Measurements from ENCODE around the gene BANP. TPM values are rescaled to one million over a fixed set of nuclear protein-coding genes. Genes with fewer than 3 reads are reported as not detected.

The BANP gene
- total and polyA plus RNA-seq, 4 donors, result 10.3 to 56.6 (median 20.1) TPM

DNA sequence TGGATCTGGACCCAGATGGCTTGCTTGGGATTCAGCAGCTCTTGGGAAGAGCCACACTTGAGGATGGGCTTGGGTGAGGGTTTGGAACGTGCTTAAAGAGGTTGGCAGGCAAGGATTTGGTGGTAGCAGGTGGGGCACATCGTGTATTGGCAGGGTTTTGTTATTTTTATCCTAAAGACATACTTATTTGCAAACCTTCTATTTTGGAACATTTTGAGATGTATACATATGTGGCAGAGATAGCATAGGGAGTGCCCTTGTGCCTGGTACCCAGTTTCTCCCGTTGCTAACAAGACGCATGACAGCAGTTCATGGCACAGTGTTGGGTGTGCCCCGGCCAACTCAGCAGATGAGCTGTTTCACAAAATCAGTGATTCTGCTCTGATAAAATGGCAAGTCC is 9.1 kb downstream of the BANP start:
- TF ChIP-seq, protein P1, sequence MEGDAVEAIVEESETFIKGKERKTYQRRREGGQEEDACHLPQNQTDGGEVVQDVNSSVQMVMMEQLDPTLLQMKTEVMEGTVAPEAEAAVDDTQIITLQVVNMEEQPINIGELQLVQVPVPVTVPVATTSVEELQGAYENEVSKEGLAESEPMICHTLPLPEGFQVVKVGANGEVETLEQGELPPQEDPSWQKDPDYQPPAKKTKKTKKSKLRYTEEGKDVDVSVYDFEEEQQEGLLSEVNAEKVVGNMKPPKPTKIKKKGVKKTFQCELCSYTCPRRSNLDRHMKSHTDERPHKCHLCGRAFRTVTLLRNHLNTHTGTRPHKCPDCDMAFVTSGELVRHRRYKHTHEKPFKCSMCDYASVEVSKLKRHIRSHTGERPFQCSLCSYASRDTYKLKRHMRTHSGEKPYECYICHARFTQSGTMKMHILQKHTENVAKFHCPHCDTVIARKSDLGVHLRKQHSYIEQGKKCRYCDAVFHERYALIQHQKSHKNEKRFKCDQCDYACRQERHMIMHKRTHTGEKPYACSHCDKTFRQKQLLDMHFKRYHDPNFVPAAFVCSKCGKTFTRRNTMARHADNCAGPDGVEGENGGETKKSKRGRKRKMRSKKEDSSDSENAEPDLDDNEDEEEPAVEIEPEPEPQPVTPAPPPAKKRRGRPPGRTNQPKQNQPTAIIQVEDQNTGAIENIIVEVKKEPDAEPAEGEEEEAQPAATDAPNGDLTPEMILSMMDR (IDR thresholded peaks at IDR 0.05; ENCODE audit: control extremely low read depth, extremely low read depth), result no peak
- Histone ChIP-seq H3K4me1 (ENCODE audit: control insufficient read depth in 5 of 5, insufficient read depth in 5 of 5, low read length in 5 of 5) (peaks cover 15 to 50% (median 24%) of the 10 kb centered on the region in 5 donors), H3K9ac (ENCODE audit: insufficient read depth in 1 of 2, low read length in 2 of 2) (no peak overlapping the region), H3K4me3 (no peak overlapping the region), H3K9me3 (ENCODE audit: control insufficient read depth in 4 of 4, insufficient read depth in 3 of 4, low read length in 3 of 4) (no peaks in the 10 kb centered on the region), H3K27ac (ENCODE audit: low read depth in 1 of 2, low read length in 1 of 2) (no peak overlapping the region), H3K27me3 (ENCODE audit: control insufficient read depth in 3 of 3, insufficient read depth in 3 of 3, low read length in 2 of 3) (no peaks in the 10 kb centered on the region), H3K36me3 (ENCODE audit: control insufficient read depth in 4 of 4, insufficient read depth in 4 of 4, low read length in 4 of 4) (peaks cover 0 to 6% (median 3%) of the 10 kb centered on the region in 4 donors)
- WGBS, 2 donors, result 85 to 89% methylated on average over 5 of the region's 5 CpGs
- DNase-seq (no peak), ATAC-seq (ENCODE audit: insufficient read depth, low FRiP score) (no peak)

DNA sequence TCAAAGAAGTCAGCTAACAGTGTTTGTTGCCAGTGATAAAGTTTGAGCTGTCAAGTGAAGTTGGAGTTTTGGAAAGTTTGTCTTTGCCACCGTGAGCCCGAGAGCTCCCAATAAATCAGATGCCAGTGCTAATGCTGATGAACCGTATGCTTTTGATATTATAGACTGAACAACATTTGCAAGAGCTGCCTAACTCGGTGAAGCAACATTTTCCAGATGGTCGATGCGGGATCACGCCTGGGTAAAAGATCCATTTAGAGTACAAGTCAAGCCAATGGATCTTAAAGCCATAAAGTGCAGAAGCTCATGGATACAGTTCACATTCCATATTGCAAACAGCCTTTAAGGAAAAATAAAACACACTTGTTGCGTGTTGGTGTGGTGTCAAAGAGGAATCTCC is 9.6 kb downstream of the BANP start:
- Histone ChIP-seq H3K27me3 (ENCODE audit: control insufficient read depth in 3 of 3, insufficient read depth in 3 of 3, low read length in 2 of 3) (no peaks in the 10 kb centered on the region), H3K36me3 (ENCODE audit: control insufficient read depth in 4 of 4, insufficient read depth in 4 of 4, low read length in 4 of 4) (peaks cover 0 to 6% (median 3%) of the 10 kb centered on the region in 4 donors), H3K4me3 (no peak overlapping the region), H3K4me1 (ENCODE audit: control insufficient read depth in 5 of 5, insufficient read depth in 5 of 5, low read length in 5 of 5) (peaks cover 13 to 50% (median 25%) of the 10 kb centered on the region in 5 donors), H3K9ac (ENCODE audit: insufficient read depth in 1 of 2, low read length in 2 of 2) (no peak overlapping the region), H3K9me3 (ENCODE audit: control insufficient read depth in 4 of 4, insufficient read depth in 3 of 4, low read length in 3 of 4) (no peaks in the 10 kb centered on the region), H3K27ac (ENCODE audit: low read depth in 1 of 2, low read length in 1 of 2) (no peak overlapping the region)
- 84 to 87% methylated on average over 8 of the region's 8 CpGs for WGBS, 2 donors
- ATAC-seq (ENCODE audit: insufficient read depth, low FRiP score) (no peak), DNase-seq (peak; percentile 67 to 84 (median 78))
- TF ChIP-seq, protein P1 (IDR thresholded peaks at IDR 0.05; ENCODE audit: control extremely low read depth, extremely low read depth), result no peak

DNA sequence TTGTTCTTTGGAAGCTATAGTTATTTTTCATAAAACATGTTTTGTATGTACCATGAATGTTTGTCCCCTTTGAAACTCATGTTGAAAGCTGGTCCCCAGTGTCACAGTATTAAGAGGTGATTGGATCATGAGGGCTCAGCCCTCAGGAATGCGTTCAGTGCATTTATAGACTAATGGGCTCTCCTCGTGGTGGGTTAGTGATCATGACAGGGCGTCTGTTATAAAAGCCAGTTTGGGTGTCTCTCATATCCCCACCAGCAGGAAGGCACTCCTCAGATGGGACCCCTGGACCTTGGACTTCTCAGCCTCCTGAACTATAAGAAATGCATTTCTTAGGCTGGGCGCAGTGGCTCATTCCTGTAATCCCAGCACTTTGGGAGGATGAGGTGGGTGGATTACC is 10.4 kb downstream of the BANP start:
- DNase-seq (no peak), ATAC-seq (ENCODE audit: insufficient read depth, low FRiP score) (no peak)
- Histone ChIP-seq H3K27ac (ENCODE audit: low read depth in 1 of 2, low read length in 1 of 2) (no peak overlapping the region), H3K9me3 (ENCODE audit: control insufficient read depth in 4 of 4, insufficient read depth in 3 of 4, low read length in 3 of 4) (no peaks in the 10 kb centered on the region), H3K9ac (ENCODE audit: insufficient read depth in 1 of 2, low read length in 2 of 2) (no peak overlapping the region), H3K4me3 (no peak overlapping the region), H3K36me3 (ENCODE audit: control insufficient read depth in 4 of 4, insufficient read depth in 4 of 4, low read length in 4 of 4) (peaks cover 0 to 6% (median 3%) of the 10 kb centered on the region in 4 donors), H3K27me3 (ENCODE audit: control insufficient read depth in 3 of 3, insufficient read depth in 3 of 3, low read length in 2 of 3) (no peaks in the 10 kb centered on the region), H3K4me1 (ENCODE audit: control insufficient read depth in 5 of 5, insufficient read depth in 5 of 5, low read length in 5 of 5) (peaks cover 7 to 50% (median 24%) of the 10 kb centered on the region in 5 donors)
- TF ChIP-seq, protein P1 (IDR thresholded peaks at IDR 0.05; ENCODE audit: control extremely low read depth, extremely low read depth), result no peak
- 78 to 82% methylated on average over 4 of the region's 4 CpGs for WGBS, 2 donors

DNA sequence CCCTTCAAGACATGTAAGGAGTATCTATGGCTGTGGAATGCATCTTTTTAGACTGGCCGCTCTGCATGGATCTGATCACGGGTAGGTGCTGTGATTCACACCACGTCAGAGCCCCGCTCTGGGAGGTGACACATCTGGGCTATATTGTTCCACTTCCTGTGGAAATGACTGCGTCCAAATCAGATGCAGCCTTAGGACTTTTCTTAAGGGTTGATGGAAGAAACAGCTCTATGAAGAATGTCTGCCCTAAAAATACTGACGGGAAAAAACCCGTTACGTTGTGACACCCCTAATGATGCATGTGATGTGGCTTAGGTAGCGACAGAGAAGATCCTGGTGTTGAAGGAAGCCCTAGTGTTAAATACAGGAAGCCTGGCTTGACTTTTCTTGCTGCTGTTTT is 12.2 kb downstream of the BANP start:
- no peaks in the 10 kb centered on the region for H3K9me3 ChIP-seq (ENCODE audit: control insufficient read depth in 4 of 4, insufficient read depth in 3 of 4, low read length in 3 of 4)
- peaks cover 7 to 50% (median 19%) of the 10 kb centered on the region in 5 donors for H3K4me1 ChIP-seq (ENCODE audit: control insufficient read depth in 5 of 5, insufficient read depth in 5 of 5, low read length in 5 of 5)
- no peaks in the 10 kb centered on the region for H3K27me3 ChIP-seq (ENCODE audit: control insufficient read depth in 3 of 3, insufficient read depth in 3 of 3, low read length in 2 of 3)
- WGBS, 2 donors, result 28 to 50% methylated on average over 9 of the region's 9 CpGs
- ATAC-seq (ENCODE audit: insufficient read depth, low FRiP score) (no peak), DNase-seq (peak in 2 of 3 donors; percentile 37 to 53)
- H3K9ac ChIP-seq (ENCODE audit: insufficient read depth in 1 of 2, low read length in 2 of 2), result no peak overlapping the region
- TF ChIP-seq, protein P1 (IDR thresholded peaks at IDR 0.05; ENCODE audit: control extremely low read depth, extremely low read depth), result no peak
- no peaks in the 10 kb centered on the region for H3K36me3 ChIP-seq (ENCODE audit: control insufficient read depth in 4 of 4, insufficient read depth in 4 of 4, low read length in 4 of 4)
- H3K4me3 ChIP-seq, result no peak overlapping the region
- H3K27ac ChIP-seq (ENCODE audit: low read depth in 1 of 2, low read length in 1 of 2), result peak overlapping the region; percentile 42 to 75

Data from lung (tissue), 12 donors.